ENCODE data around the gene PHACTR2. TPM values are rescaled to one million over a fixed set of nuclear protein-coding genes. Genes with fewer than 3 reads are reported as not detected.
"Not testable (repeated sequence)": the region's sequence is repeated elsewhere in the genome, so short reads cannot be mapped to it uniquely, and the experiment has no call there.

PHACTR2 gene
- polyA plus RNA-seq (2013, experiment 1 of 2) = 20.2 TPM
- 20.2 TPM for polyA plus RNA-seq (2013, experiment 2 of 2)

DNA sequence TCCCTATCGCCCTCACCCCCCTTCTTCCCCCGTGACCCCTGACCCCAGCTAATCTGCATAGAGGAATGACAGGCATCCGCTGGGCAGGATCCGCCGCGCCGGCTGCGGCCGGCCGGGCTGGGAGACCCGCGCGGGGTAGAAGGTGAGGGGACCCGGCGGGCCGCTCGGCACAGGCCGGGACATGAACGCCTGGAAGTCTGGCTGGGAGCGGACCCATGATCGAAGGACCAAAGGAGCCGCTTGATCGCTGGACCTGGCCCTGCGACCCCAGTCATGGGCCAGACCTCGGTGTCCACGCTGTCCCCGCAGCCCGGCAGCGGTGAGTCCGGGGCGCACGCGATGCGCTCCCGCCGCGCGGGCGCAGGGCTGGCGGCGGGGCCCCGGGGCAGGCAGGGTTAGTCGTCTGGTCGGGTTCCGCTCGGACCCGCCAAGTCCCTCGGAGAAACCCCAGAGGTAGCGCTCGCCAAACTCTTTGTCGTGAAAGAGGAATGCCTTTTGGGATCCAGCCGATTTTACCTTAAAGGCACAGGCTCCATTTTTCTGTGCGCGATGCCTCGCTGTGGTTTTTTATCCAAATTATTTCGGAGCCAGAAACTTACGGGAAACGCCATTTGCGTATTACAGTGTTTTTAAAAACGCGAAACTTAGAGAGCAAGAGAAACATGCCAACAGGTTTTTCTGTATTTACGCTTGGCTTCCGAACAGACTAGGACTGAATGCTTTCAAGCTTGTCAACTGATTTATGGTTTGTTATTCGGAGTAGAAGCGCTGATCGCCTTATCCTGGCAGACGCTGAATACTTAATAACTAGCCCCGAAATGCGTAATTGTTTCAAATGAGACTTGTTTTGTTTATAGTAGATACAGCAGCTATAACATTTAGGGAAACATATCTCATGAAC, at the start of gene PHACTR2:
TSS of gene PHACTR2 (plus strand) at position 75 of the 901 bp plus-strand sequence. CDS start at position 274, 199 bp downstream.
- peaks cover 8 to 29% of the 10 kb centered on the region in 2 donors for H3K4me1 ChIP-seq (ENCODE audit: control insufficient read depth in 2 of 2, insufficient read depth in 1 of 2, low read depth in 1 of 2, low read length in 2 of 2)
- peak within 1 kb of the TSS; percentile 93 for H3K27ac ChIP-seq (replicated peaks; ENCODE audit: low read length)

DNA sequence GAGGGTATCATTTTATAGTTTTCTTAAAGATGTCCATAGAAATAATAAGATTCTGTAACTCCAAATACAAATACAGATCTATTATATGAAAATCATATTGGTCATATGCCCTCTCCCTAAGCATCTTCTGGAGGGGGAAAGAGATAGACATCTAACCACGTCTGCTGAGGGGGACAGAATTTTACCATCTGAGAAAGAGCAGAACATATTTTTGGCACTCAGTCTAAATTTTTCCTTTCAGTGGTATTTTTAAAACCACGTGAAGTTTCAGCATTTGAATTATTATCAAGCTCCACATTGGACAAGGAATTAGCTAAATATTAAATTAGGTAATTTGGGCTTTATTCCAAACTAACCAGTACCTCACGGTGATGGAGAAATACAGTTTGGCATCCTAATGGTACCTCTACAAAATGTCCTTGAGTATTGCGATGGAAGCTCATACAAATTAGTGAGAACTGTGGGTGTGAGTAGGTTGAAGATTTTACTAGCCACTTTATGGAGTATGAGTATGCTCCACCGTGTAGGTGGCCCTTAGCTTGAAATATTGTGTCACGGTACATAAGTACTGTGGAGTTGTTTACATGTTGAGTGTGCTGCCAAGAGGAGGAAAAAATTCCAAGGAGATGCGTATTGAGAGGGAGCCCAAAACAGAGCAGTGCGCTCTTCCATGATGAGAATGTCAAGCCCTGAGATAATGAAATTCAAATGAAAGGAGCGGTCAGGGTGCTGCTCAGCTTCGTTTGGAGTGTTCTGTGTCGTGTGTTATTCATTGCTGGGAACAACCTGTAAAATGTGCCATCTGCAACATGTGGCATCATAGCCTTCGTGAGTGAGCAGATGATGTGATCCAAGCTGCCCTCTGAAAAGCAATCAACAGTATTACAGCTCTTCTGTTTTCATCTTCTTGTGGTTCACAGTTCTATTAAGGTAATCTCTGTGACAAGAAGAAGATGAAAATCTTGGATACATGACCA, 48.4 kb upstream of the PHACTR2 start:
- no peak overlapping the region for H2BK120ac ChIP-seq (ENCODE audit: low read depth, low read length)
- no peak overlapping the region for H3K4me2 ChIP-seq (ENCODE audit: insufficient read depth, low read length, poor library complexity, severe bottlenecking)
- no peak overlapping the region for H3K9ac ChIP-seq (ENCODE audit: low read depth, low read length, poor library complexity)
- H4K8ac ChIP-seq (ENCODE audit: low read depth, low read length) = no peak overlapping the region
- no peak overlapping the region for H2BK12ac ChIP-seq (ENCODE audit: low read length)
- H3K79me1 ChIP-seq (ENCODE audit: low read depth, low read length) = no peaks in the 10 kb centered on the region
- no peak for DNase-seq (ENCODE audit: low spot score)
- no peak overlapping the region for H3K14ac ChIP-seq (ENCODE audit: low read length)
- H3K27ac ChIP-seq (replicated peaks; ENCODE audit: low read length) = no peak overlapping the region
- no CpG with 5 or more reads among the region's 12 CpGs for WGBS, 2 donors (ENCODE audit: extremely low coverage in 2 of 2, insufficient read length in 2 of 2, insufficient replicate concordance in 1 of 2)
- peaks cover 0 to 2% of the 10 kb centered on the region in 2 donors for H3K9me3 ChIP-seq (replicated peaks in 1 of 2; ENCODE audit: control insufficient read depth in 2 of 2, insufficient read depth in 1 of 2, low read depth in 1 of 2, low read length in 2 of 2)
- H2AK5ac ChIP-seq (ENCODE audit: low read depth, low read length) = no peak overlapping the region
- H3K18ac ChIP-seq (ENCODE audit: low read length) = no peak overlapping the region
- H2AFZ ChIP-seq (ENCODE audit: low read length) = no peak overlapping the region
- H4K91ac ChIP-seq (ENCODE audit: low read depth, low read length, poor library complexity) = no peak overlapping the region
- H3K4me3 ChIP-seq (ENCODE audit: low read length in 2 of 2) = no peak overlapping the region
- no peaks in the 10 kb centered on the region for H3K4me1 ChIP-seq (ENCODE audit: control insufficient read depth in 2 of 2, insufficient read depth in 1 of 2, low read depth in 1 of 2, low read length in 2 of 2)
- no peaks in the 10 kb centered on the region for H3K36me3 ChIP-seq (replicated peaks in 1 of 2; ENCODE audit: control insufficient read depth in 2 of 2, insufficient read depth in 2 of 2, low read length in 2 of 2)
- peak overlapping the region; percentile 1 for H3K4ac ChIP-seq (ENCODE audit: low read length)
- no peak overlapping the region for H2BK5ac ChIP-seq (ENCODE audit: low read length)
- H2BK15ac ChIP-seq (ENCODE audit: low read length) = no peak overlapping the region
- no peaks in the 10 kb centered on the region for H3K27me3 ChIP-seq (ENCODE audit: control insufficient read depth in 3 of 3, insufficient read depth in 3 of 3, low read depth in 1 of 3, low read length in 3 of 3)
- H3K23ac ChIP-seq (ENCODE audit: low read depth, low read length, poor library complexity) = no peak overlapping the region

More for the DNA sequence above, at the start of gene PHACTR2:
- Histone ChIP-seq H3K18ac (ENCODE audit: low read length) (peak within 1 kb of the TSS; percentile 99), H3K27me3 (ENCODE audit: control insufficient read depth in 3 of 3, insufficient read depth in 3 of 3, low read depth in 1 of 3, low read length in 3 of 3) (no peaks in the 10 kb centered on the region), H4K91ac (ENCODE audit: low read depth, low read length, poor library complexity) (no peak within 1 kb of the TSS), H3K14ac (ENCODE audit: low read length) (peak within 1 kb of the TSS; percentile 99), H3K4me2 (ENCODE audit: insufficient read depth, low read length, poor library complexity, severe bottlenecking) (peak within 1 kb of the TSS; percentile 57), H2BK15ac (ENCODE audit: low read length) (peak within 1 kb of the TSS; percentile 21), H3K23ac (ENCODE audit: low read depth, low read length, poor library complexity) (peak within 1 kb of the TSS; percentile 97), H3K4me3 (ENCODE audit: low read length in 2 of 2) (peak within 1 kb of the TSS; percentile 81 to 89), H3K4ac (ENCODE audit: low read length) (no peak within 1 kb of the TSS), H3K9ac (ENCODE audit: low read depth, low read length, poor library complexity) (peak within 1 kb of the TSS; percentile 92), H2BK12ac (ENCODE audit: low read length) (peak within 1 kb of the TSS; percentile 63), H2BK120ac (ENCODE audit: low read depth, low read length) (no peak within 1 kb of the TSS), H4K8ac (ENCODE audit: low read depth, low read length) (no peak within 1 kb of the TSS), H3K36me3 (replicated peaks in 1 of 2; ENCODE audit: control insufficient read depth in 2 of 2, insufficient read depth in 2 of 2, low read length in 2 of 2) (no peaks in the 10 kb centered on the region), H3K79me1 (ENCODE audit: low read depth, low read length) (no peaks in the 10 kb centered on the region), H2AK5ac (ENCODE audit: low read depth, low read length) (no peak within 1 kb of the TSS), H2AFZ (ENCODE audit: low read length) (peak within 1 kb of the TSS; percentile 98), H3K9me3 (replicated peaks in 1 of 2; ENCODE audit: control insufficient read depth in 2 of 2, insufficient read depth in 1 of 2, low read depth in 1 of 2, low read length in 2 of 2) (peaks cover 2 to 17% of the 10 kb centered on the region in 2 donors), H2BK5ac (ENCODE audit: low read length) (peak within 1 kb of the TSS; percentile 94)
- peak; percentile 90 for DNase-seq (ENCODE audit: low spot score)
- WGBS, 2 donors (ENCODE audit: extremely low coverage in 2 of 2, insufficient read length in 2 of 2, insufficient replicate concordance in 1 of 2) = no CpG with 5 or more reads among the region's 69 CpGs

DNA sequence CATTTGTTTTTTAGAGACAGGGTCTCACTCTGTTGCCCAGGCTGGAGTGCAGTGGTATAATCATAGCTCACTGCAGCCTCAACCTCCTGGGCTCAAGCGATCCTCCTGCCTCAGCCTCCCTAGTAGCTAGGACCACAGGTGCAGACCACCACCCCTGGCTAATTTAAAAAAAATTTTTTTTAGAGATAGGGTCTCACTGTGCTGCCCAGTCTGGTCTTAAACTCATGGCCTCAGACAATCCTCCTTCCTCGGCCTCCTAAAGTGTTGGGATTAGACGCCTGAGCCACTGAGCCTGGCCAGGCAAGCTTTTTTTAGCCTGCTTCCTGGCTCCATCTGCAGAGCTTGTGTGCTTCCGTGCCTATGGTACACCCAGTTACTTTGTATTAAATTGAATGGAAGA, 46.6 kb upstream of the PHACTR2 start:
- H3K4me2 ChIP-seq (ENCODE audit: insufficient read depth, low read length, poor library complexity, severe bottlenecking); H4K91ac ChIP-seq (ENCODE audit: low read depth, low read length, poor library complexity); H3K18ac ChIP-seq (ENCODE audit: low read length); DNase-seq (ENCODE audit: low spot score); H2BK5ac ChIP-seq (ENCODE audit: low read length); H2AFZ ChIP-seq (ENCODE audit: low read length); H3K27ac ChIP-seq (replicated peaks; ENCODE audit: low read length); H2AK5ac ChIP-seq (ENCODE audit: low read depth, low read length); H2BK120ac ChIP-seq (ENCODE audit: low read depth, low read length); H2BK12ac ChIP-seq (ENCODE audit: low read length); H2BK15ac ChIP-seq (ENCODE audit: low read length); H3K23ac ChIP-seq (ENCODE audit: low read depth, low read length, poor library complexity); H3K4ac ChIP-seq (ENCODE audit: low read length); H3K4me3 ChIP-seq (ENCODE audit: low read length in 2 of 2); H3K9ac ChIP-seq (ENCODE audit: low read depth, low read length, poor library complexity); H3K4me1 ChIP-seq (ENCODE audit: control insufficient read depth in 2 of 2, insufficient read depth in 1 of 2, low read depth in 1 of 2, low read length in 2 of 2); H3K9me3 ChIP-seq (replicated peaks in 1 of 2; ENCODE audit: control insufficient read depth in 2 of 2, insufficient read depth in 1 of 2, low read depth in 1 of 2, low read length in 2 of 2); H3K27me3 ChIP-seq (ENCODE audit: control insufficient read depth in 3 of 3, insufficient read depth in 3 of 3, low read depth in 1 of 3, low read length in 3 of 3); H3K36me3 ChIP-seq (replicated peaks in 1 of 2; ENCODE audit: control insufficient read depth in 2 of 2, insufficient read depth in 2 of 2, low read length in 2 of 2); H4K8ac ChIP-seq (ENCODE audit: low read depth, low read length); H3K14ac ChIP-seq (ENCODE audit: low read length); H3K79me1 ChIP-seq (ENCODE audit: low read depth, low read length): not testable (repeated sequence)
- no CpG with 5 or more reads among the region's 4 CpGs for WGBS, 2 donors (ENCODE audit: extremely low coverage in 2 of 2, insufficient read length in 2 of 2, insufficient replicate concordance in 1 of 2)
